Prostate gland (tissue), 2 donors: ENCODE data around the gene PTPRG.

Experiments
- POLR2AphosphoS5 ChIP-seq: sonication (generic); formaldehyde crosslinking; IDR thresholded peaks from one replicate; pipeline ENCODE4 v1.6.1; 2017; ENCODE audit warnings: antibody characterized with exemption
- TF ChIP-seq, protein P1 (sequence below), 4 experiments: fragments of 200-600 bp in 2 of 4; fragments of 450-650 bp in 2 of 4; sonication (generic) in 2 of 4; IDR thresholded peaks; 1 replicate in 3 of 4; 2 replicates in 1 of 4; pipeline ENCODE4 v1.5.1; 2016 to 2019; ENCODE audit warnings: antibody characterized with exemption in 4 of 4, mild to moderate bottlenecking in 2 of 4, moderate library complexity in 2 of 4

DNA sequence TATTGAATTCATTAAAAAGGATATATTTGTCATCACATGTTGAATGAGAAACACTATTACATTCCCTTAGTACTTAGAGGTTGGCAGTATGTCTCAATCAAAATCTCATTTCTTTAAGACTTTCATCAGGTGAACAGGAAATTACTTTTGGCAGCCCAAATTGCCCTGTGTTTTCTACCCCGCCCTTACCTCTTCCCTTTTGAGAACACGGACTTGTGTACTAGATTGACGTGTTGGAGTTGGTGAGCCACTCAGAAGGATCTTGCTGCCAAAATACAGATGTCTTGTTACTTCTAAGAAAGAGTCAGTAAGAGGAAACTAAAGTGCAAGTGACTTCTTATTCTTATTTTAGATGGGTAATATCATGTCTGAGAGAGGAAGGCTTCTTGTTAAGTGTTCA is 425.1 kb downstream of the PTPRG start:
- TF ChIP-seq, protein P1, sequence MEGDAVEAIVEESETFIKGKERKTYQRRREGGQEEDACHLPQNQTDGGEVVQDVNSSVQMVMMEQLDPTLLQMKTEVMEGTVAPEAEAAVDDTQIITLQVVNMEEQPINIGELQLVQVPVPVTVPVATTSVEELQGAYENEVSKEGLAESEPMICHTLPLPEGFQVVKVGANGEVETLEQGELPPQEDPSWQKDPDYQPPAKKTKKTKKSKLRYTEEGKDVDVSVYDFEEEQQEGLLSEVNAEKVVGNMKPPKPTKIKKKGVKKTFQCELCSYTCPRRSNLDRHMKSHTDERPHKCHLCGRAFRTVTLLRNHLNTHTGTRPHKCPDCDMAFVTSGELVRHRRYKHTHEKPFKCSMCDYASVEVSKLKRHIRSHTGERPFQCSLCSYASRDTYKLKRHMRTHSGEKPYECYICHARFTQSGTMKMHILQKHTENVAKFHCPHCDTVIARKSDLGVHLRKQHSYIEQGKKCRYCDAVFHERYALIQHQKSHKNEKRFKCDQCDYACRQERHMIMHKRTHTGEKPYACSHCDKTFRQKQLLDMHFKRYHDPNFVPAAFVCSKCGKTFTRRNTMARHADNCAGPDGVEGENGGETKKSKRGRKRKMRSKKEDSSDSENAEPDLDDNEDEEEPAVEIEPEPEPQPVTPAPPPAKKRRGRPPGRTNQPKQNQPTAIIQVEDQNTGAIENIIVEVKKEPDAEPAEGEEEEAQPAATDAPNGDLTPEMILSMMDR (IDR thresholded peaks at IDR 0.05): no peak
- no peak for TF ChIP-seq POLR2AphosphoS5
